GM12872 (cell line): ENCODE data around the gene IRF4.

Experiments used
- CTCF ChIP-seq: IDR thresholded peaks from 3 replicates; pipeline ENCODE4 v1.5.1; 2011; ENCODE audit warnings: low read depth, mild to moderate bottlenecking, low read length, moderate library complexity; ENCODE audit not compliant: insufficient read depth

IRF4 gene

GRCh38 chr6:345747-346385 is 45.7 kb upstream of the IRF4 start:
- no peak for TF ChIP-seq CTCF

DNA sequence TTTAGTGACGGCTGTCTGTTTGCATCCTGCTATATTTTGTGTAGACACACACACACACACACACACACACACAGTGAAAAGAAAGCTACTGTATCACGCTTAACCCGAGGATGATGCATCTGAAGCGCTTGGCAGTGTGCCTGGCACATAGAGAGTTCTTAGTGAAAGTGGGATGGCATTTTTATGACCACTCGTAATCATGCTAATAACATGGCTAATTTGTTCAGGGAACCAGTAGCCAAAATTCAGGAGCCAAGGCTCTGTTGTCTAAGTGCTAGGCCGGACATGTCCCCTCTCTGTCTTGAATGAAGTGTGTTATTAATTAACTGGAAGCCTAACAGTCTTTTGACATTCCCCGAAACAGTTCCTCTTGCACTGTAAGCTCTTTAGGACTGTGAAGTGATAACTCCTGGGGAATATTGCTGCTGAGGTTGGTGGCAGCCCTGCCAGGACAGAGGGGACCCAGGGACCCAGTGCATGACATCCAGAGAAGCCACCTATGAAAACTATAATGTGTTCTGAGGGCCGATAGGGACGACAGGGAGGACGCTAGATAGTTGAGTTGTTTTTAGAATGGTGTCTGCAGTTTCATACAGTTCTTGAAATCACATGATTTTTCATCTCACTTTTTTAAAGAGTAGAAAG is 45.0 kb upstream of the IRF4 start:
- no peak for TF ChIP-seq CTCF

DNA sequence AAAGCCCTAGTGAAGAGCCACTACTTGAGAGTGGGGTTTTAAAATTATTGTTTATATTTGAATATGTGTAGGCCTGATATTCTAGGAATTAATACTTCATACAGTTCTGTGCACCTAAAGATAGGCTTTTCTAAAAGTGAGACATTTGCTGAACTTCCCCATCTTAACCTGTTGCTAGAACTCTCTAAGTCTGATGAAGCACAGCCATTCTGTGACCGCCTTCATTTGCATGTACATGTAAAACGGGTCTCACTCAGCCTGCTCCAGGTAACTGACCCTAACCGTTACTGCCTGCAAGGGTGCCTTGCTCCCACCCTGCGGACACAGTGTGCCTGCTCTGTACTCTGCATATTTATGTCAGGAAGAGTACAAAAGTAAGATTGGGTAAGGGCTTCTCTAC is 44.3 kb upstream of the IRF4 start:
- 0 out of 3 replicates have a peak, but pooled peaks have one; percentile 14 for TF ChIP-seq CTCF

DNA sequence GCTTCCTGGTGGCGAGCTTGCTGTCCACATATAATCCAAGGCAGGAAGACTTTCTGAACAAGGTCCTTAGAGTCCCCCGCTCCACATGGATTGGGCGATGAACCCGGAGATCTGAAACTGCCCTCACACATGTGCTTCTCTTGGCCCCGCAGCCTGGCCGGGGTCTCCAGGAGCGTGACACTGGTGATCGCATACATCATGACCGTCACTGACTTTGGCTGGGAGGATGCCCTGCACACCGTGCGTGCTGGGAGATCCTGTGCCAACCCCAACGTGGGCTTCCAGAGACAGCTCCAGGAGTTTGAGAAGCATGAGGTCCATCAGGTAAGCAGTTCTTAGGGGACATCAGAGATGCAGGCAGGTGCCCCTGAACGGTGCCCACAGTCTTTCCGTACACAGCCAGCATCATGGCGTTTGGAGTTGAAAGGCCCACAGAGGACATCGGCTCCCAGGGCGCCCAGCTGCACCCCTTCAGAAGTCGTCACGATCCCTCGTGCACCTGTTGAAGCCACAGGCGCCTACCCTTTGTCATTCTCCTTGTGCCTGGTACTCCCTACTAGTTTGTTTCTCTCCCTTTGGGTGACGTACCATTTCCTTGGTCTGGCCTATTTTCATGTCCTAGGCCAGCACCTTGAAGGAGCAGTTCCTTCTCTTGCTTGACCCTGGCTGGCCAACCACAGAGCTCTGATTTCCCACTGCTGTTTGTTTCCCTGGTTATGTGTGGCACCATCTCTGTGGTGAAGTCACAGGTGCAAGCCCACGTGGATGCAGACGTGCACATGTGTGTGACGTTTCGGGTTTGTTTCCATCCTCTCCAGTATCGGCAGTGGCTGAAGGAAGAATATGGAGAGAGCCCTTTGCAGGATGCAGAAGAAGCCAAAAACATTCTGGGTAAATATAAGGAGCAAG is 43.3 kb upstream of the IRF4 start:
- no peak for TF ChIP-seq CTCF

DNA sequence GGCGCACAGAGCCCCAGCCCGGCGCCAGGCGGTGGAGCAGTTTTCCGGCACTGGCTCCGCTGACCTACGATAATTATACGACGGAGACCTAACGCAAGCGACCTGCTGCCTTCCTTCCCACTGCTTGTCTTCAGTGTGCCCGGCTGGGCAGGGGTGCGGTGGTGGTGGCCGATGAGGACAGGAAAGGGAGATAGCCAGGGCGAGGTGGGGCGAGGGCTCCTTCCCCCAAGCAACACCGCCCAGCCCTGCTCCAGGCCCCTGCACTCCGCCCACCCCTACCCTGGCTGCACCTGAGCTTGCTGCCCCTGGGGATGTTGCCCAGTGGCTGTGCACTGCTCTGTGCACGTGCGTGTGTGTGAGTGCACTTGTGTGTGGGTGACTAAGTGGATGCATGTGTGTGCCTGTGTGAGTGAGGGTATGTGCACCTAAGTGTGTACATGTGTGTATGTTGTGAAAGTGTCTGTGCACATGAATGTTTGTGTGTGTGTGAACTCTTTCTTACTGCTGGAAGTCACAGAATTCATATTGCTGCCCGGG is 42.6 kb upstream of the IRF4 start:
- TF ChIP-seq CTCF = no peak

DNA sequence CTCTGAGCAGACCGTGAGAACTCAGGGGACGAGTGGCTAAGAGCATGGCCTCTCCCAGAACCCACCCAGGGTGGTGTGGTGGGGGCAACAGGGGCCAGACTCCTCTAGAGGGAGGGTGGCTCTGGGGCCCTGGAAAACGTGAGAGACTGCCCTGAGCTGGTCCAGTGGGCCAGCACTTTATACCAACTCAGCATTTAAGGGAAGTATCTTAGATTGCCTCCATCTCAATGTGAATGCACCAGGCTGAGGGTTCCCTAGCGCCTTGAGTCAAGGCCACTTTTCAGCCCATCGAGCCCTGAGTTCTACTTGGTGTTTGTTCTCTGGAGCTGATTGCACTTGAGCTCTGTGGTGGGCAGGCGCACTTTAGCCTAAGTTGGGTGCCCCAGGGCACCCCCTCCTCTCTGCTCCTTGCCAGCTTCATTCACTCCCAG is 42.0 kb upstream of the IRF4 start:
- TF ChIP-seq CTCF = no peak

DNA sequence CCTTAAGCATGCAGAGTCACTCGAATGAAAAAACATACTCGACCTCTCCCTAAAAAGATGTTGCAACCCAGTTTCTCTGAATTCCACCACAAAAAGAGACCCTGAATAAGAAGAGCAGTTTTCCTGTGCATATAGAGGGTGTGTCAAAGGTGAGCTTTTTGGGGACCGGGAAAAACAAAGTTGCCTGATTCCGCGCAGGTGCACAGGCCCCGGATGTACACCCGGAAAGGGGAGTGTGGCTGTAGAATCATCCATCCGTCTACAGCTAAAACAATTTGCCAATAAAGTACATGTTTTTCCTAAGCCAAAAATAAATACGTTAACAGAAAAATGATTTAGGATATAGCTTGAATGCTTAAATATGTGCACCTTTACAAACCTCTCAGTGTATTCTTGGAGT is 41.2 kb upstream of the IRF4 start:
- no peak for TF ChIP-seq CTCF
